Fibroblast of pulmonary artery (primary cell): ENCODE results near the gene DNAJA3.

ENCODE experiments used
- DNase-seq: peaks from one replicate; pipeline ENCODE4 v3.0.0-alpha.2; 2010; ENCODE audit warnings: low read depth
- H3K4me3 ChIP-seq: replicated peaks from 2 replicates; pipeline ENCODE4 v1.5.1; 2011; ENCODE audit warnings: low read depth, mild to moderate bottlenecking, control low read depth, low read length, moderate library complexity
- TF ChIP-seq, protein P1 (sequence below): IDR thresholded peaks from 2 replicates; pipeline ENCODE4 v1.5.1; 2011; ENCODE audit warnings: mild to moderate bottlenecking, control low read depth, low read length, inconsistent platforms; ENCODE audit errors: missing control alignments

DNAJA3 gene

DNA sequence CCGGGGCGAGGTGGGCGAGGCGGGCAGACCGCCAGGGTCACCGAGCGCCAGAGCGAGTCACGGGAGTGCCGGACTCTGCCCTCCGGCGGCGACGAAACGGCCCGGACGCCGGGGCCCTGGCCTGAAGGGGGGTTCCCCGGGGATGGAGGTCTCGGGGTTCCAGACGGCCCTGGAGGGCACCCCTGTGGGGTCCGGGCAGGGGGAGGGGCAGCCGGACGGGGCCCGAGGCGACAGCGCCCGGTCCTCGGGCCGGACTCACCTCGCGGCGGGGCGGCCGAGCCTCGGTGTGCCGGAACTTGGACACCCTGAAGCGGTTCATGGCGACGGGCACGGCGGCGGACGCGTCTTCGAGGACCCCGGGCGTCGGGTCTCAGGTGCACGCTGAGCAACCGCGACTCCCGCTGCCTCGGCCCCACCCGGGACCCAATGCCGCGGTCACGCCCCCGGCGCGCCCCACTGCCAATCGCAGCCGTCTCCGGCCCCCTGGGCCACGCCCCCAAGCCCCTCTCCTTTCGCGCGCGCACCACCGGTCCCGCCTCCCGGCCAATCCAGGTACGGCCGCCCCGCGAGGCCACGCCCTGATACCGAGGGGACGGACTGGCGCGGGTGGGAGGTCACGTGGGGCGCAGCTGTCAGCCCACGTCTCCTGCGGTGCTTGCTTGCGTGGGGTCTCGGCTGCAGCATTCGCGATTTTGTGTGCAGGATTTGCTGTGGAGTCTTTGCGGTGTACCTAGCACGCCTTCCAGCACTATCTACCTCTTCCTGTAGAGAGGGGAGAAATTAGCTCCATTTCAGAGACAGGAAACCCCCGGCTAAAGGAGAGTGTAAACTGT is 9.3 kb upstream of the DNAJA3 start, which contains the start of gene CORO7:
TSS of gene CORO7 (minus strand) at position 397 of the 833 bp plus-strand sequence. CDS start at position 319, 78 bp downstream.
- H3K4me3 ChIP-seq, result peak within 1 kb of the TSS; percentile 69
- peak; percentile 84 for DNase-seq
- TF ChIP-seq, protein P1, sequence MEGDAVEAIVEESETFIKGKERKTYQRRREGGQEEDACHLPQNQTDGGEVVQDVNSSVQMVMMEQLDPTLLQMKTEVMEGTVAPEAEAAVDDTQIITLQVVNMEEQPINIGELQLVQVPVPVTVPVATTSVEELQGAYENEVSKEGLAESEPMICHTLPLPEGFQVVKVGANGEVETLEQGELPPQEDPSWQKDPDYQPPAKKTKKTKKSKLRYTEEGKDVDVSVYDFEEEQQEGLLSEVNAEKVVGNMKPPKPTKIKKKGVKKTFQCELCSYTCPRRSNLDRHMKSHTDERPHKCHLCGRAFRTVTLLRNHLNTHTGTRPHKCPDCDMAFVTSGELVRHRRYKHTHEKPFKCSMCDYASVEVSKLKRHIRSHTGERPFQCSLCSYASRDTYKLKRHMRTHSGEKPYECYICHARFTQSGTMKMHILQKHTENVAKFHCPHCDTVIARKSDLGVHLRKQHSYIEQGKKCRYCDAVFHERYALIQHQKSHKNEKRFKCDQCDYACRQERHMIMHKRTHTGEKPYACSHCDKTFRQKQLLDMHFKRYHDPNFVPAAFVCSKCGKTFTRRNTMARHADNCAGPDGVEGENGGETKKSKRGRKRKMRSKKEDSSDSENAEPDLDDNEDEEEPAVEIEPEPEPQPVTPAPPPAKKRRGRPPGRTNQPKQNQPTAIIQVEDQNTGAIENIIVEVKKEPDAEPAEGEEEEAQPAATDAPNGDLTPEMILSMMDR, result no peak

DNA sequence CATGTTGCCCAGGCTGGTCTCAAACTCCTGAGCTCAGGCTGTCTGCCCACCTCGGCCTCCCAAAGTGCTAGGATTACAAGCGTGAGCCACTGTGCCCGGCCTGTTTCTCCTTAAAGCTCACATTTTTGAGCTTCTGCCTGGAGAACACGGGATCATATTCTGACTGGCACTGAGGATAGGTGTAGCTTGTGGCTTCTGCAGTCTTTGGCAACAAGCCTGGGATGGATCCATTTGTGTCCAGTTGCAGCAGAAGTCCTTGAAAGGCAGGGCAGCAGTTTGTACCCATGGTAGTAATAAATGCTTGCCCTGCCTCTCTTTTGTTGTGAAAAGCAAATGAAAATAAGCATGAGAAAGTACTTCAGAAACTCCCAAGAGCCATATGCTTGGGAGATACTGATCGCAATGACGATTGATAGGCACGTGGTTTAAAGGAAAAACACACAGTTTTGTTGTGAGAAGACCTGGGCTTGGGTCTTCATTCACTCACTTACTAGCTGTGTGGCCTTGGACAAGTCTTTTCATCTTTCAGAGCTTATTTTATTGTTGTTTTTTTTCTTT is 6.2 kb upstream of the DNAJA3 start:
- H3K4me3 ChIP-seq, result no peak overlapping the region

GRCh38 chr16:4420505-4421105 is 5.1 kb upstream of the DNAJA3 start:
- TF ChIP-seq, protein P1, result no peak
- H3K4me3 ChIP-seq, result no peak overlapping the region
- no peak for DNase-seq

More for the DNA sequence above, 6.2 kb upstream of the DNAJA3 start:
- TF ChIP-seq, protein P1, result no peak
- no peak for DNase-seq

DNA sequence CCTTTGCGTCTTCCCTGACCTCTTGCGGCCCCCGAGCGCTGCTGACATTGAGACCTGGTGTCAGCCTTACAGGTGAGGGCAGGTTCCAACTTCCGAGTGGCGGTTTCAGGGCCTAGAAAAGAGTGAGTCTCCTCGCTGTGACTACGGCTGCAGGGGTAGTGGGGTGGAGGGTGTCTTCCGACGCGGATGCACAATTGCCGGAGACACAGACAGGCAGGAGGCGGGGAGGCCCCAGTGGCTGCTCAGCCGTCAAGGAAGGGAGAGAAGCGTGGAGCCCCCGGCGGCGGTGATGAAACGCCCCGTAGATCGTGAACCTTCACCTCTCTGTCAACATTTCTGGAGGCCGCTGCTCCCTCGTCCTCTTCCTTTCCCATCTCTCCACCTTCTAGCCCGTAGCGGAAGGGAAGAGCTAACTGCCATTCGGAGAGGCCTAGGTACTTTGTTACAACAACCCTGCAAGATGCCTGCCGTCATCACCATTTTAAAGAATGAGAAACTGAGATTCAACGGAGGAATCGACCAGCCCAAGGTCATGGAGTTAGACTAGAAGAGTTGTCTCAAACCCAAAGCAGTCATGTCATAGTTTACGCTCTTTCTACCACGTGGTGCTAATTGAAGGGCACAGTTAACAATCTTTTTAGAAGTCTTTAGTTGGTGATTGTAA is 485 bp downstream of the DNAJA3 start:
- TF ChIP-seq, protein P1, result no peak
- DNase-seq, result no peak
- peak overlapping the region; percentile 80 for H3K4me3 ChIP-seq

DNA sequence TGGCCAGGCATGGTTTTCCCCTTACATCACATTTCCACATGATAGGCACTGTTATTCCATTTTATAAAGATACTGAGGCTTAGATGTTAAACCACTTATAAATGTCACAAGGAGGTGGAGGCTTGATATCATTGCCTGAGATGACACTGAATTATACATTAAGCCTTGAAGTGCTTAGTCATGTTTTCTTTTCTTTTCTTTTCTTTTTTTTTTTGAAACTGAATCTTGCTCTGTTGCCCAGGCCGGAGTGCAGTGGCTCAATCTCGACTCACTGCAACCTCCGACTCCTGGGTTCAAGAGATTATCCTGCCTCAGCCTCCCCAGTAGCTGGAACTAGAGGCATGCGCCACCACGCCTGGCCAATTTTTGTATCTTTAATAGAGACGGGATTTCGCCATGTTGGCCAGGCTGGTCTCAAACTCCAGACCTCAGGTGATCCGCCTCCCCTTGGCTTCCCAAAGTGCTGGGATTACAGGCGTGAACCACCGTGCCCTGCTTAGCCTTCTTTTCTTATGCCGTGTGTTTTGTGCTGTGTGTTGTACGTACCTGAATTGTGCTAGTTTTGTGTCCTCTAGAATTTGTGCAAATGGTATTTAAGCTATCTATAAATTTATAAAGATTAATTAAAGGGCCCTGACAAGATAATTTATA is 1.2 kb downstream of the DNAJA3 start:
- H3K4me3 ChIP-seq, result peak overlapping the region; percentile 80
- TF ChIP-seq, protein P1, result no peak
- no peak for DNase-seq

GRCh38 chr16:4428500-4428899 is 2.8 kb downstream of the DNAJA3 start:
- TF ChIP-seq, protein P1, result no peak
- H3K4me3 ChIP-seq, result no peak overlapping the region
- no peak for DNase-seq
